ENCODE data around the gene KCNQ2. TPM values are rescaled to one million over a fixed set of nuclear protein-coding genes. Genes with fewer than 3 reads are reported as not detected.

KCNQ2 gene
- total and polyA plus RNA-seq, 10 of the 15 experiments (the other 5 are each of a cell fraction or from before 2014, with no cell fraction given) = 0.06 to 0.49 (median 0.26) TPM; not detected in 7

DNA sequence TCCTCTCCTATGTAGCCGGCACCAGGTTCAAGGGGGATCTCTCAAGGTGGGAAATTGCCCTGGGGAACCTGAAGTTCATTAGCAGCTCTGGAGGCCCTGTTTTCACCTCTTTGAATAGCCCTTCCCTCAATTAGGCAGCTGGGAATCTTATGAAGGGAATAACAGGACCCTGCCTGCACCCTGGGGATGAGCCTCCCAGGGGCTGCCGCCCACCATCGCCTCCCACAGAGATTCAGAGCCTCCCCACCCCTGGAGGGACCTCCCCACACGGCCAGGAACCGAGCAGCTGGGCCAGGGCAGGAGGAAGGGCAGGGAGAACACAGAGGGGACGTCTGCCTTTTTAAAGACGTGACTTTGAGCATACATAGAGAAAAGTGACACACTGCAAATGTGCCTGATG lies 31.1 kb upstream of the KCNQ2 start:
- TF ChIP-seq SREBF2 (IDR thresholded peaks at IDR 0.05; ENCODE audit: low read length) (no peak), CEBPB (IDR thresholded peaks at IDR 0.05; ENCODE audit: borderline replicate concordance in 1 of 2, low read depth in 2 of 2, low read length in 2 of 2) (no peak), NFXL1 (IDR thresholded peaks at IDR 0.05; ENCODE audit: borderline replicate concordance) (no peak), JUND (IDR thresholded peaks at IDR 0.05; ENCODE audit: low read depth, low read length) (no peak), FOXK2 (IDR thresholded peaks at IDR 0.05) (no peak), NFYA (IDR thresholded peaks at IDR 0.05; ENCODE audit: borderline replicate concordance, low read depth, low read length) (no peak), BCL11A (IDR thresholded peaks at IDR 0.05; ENCODE audit: low read depth, low read length) (no peak), LARP7 (IDR thresholded peaks at IDR 0.05) (no peak), PML (IDR thresholded peaks at IDR 0.05; ENCODE audit: low read length) (no peak), SUPT20H (IDR thresholded peaks at IDR 0.05; ENCODE audit: borderline replicate concordance, control insufficient read depth, low read depth, low read length) (no peak), IKZF1 (conservative IDR thresholded peaks at IDR 0.05) (no peak), GABPA (IDR thresholded peaks at IDR 0.05; ENCODE audit: low read depth) (no peak), EED (IDR thresholded peaks at IDR 0.05; ENCODE audit: low read depth) (no peak), ASH2L (IDR thresholded peaks at IDR 0.05; ENCODE audit: borderline replicate concordance, low read depth) (no peak), SMC3 (IDR thresholded peaks at IDR 0.05; ENCODE audit: borderline replicate concordance, low read length) (no peak), CBX5 (IDR thresholded peaks at IDR 0.05; ENCODE audit: low read depth) (no peak)
- TF ChIP-seq, protein P1, sequence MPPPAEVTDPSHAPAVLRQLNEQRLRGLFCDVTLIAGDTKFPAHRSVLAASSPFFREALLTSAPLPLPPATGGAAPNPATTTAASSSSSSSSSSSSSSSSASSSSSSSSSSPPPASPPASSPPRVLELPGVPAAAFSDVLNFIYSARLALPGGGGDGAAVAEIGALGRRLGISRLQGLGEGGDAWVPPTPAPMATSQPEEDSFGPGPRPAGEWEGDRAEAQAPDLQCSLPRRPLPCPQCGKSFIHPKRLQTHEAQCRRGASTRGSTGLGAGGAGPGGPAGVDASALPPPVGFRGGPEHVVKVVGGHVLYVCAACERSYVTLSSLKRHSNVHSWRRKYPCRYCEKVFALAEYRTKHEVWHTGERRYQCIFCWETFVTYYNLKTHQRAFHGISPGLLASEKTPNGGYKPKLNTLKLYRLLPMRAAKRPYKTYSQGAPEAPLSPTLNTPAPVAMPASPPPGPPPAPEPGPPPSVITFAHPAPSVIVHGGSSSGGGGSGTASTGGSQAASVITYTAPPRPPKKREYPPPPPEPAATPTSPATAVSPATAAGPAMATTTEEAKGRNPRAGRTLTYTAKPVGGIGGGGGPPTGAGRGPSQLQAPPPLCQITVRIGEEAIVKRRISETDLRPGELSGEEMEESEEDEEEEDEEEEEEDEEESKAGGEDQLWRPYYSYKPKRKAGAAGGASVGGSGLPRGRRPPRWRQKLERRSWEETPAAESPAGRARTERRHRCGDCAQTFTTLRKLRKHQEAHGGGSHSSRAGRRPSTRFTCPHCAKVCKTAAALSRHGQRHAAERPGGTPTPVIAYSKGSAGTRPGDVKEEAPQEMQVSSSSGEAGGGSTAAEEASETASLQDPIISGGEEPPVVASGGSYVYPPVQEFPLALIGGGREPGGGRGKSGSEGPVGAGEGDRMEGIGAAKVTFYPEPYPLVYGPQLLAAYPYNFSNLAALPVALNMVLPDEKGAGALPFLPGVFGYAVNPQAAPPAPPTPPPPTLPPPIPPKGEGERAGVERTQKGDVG (CRISPR knock-in tag; IDR thresholded peaks at IDR 0.05) = no peak
- TF ChIP-seq, protein P2, sequence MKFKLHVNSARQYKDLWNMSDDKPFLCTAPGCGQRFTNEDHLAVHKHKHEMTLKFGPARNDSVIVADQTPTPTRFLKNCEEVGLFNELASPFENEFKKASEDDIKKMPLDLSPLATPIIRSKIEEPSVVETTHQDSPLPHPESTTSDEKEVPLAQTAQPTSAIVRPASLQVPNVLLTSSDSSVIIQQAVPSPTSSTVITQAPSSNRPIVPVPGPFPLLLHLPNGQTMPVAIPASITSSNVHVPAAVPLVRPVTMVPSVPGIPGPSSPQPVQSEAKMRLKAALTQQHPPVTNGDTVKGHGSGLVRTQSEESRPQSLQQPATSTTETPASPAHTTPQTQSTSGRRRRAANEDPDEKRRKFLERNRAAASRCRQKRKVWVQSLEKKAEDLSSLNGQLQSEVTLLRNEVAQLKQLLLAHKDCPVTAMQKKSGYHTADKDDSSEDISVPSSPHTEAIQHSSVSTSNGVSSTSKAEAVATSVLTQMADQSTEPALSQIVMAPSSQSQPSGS (IDR thresholded peaks at IDR 0.05; ENCODE audit: low read length) = no peak
- TF ChIP-seq, protein P3, sequence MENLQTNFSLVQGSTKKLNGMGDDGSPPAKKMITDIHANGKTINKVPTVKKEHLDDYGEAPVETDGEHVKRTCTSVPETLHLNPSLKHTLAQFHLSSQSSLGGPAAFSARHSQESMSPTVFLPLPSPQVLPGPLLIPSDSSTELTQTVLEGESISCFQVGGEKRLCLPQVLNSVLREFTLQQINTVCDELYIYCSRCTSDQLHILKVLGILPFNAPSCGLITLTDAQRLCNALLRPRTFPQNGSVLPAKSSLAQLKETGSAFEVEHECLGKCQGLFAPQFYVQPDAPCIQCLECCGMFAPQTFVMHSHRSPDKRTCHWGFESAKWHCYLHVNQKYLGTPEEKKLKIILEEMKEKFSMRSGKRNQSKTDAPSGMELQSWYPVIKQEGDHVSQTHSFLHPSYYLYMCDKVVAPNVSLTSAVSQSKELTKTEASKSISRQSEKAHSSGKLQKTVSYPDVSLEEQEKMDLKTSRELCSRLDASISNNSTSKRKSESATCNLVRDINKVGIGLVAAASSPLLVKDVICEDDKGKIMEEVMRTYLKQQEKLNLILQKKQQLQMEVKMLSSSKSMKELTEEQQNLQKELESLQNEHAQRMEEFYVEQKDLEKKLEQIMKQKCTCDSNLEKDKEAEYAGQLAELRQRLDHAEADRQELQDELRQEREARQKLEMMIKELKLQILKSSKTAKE (IDR thresholded peaks at IDR 0.05; ENCODE audit: low read depth, poor library complexity, severe bottlenecking) = no peak
- Histone ChIP-seq H3K4me3 (no peak overlapping the region), H3K36me3 (ENCODE audit: control insufficient read depth in 2 of 2, insufficient read depth in 2 of 2, low read length in 1 of 2) (no peaks in the 10 kb centered on the region), H3K27ac (ENCODE audit: control insufficient read depth, insufficient read depth) (no peak overlapping the region), H4K20me1 (ENCODE audit: control insufficient read depth, insufficient read depth) (no peaks in the 10 kb centered on the region), H3K27me3 (replicated peaks in 1 of 2; ENCODE audit: control insufficient read depth in 2 of 2, insufficient read depth in 2 of 2, low read length in 1 of 2) (peaks cover 0 to 1% of the 10 kb centered on the region in 2 experiments; a peak in 2 of 4 replicates), H3K79me2 (ENCODE audit: control insufficient read depth, insufficient read depth, low read length) (no peaks in the 10 kb centered on the region), H3K9ac (ENCODE audit: control insufficient read depth, insufficient read depth, low read length) (no peak overlapping the region), H3K4me1 (ENCODE audit: control insufficient read depth, insufficient read depth, low read length) (no peaks in the 10 kb centered on the region), H2AFZ (ENCODE audit: control insufficient read depth, low read depth, low read length) (no peak overlapping the region), H3K9me3 (replicated peaks; ENCODE audit: control insufficient read depth, insufficient read depth, low read length) (no peaks in the 10 kb centered on the region; the same call in 2 of the 3 replicates), H3K4me2 (ENCODE audit: control insufficient read depth, insufficient read depth) (no peak overlapping the region)
- ChIA-PET CTCF (no interaction called here), SMC1A (ENCODE audit: uncharacterized antibody, unreplicated experiment) (no interaction called here), RAD21 (ENCODE audit: unreplicated experiment) (no interaction called here), POLR2A (no interaction called here)
- in situ Hi-C loops (cut with MboI) (no loop called here), intact Hi-C loops (cut with micrococcal nuclease; ENCODE audit: unreplicated experiment) (no loop called here)
- no TSS peak for BruUV-seq (replicated peaks)
- DNase-seq (ENCODE audit: low read depth, low spot score) = no peak
- no peak for FAIRE-seq
- no peak for ATAC-seq
- WGBS (ENCODE audit: insufficient coverage, insufficient replicate concordance, low lambda C conversion rate, missing lambda C conversion rate) = 23% methylated on average over 7 of the region's 7 CpGs
